ENCODE data around the gene CHAMP1. TPM values are rescaled to one million over a fixed set of nuclear protein-coding genes. Genes with fewer than 3 reads are reported as not detected.

Gene CHAMP1
- total and polyA plus RNA-seq, 7 donors: 4.7 to 14.8 (median 11.7) TPM

DNA sequence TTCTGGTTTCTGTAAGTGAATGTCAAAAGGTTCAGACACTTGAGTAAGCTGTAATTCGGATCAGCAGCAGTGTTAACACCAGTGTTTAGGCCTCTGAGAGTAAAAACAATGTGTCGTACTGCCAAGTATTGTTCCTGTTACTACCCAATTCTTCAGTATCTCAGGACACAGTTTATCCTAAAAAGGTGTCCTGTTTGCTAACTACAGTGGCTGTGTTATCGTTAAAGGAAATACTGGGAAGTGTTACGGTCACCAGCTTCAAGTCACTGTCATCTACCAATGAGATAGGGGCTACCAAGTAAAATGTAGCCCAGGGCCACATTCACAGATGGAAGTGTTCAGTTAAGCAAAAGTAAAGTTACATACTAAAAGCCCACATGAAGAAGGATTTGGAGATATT, 35.2 kb upstream of the CHAMP1 start:
- WGBS, 3 donors: 88 to 90% (median 89%) methylated on average over 4 of the region's 4 CpGs
- ATAC-seq (no peak), DNase-seq (no peak)
- H3K36me3 ChIP-seq (ENCODE audit: insufficient read depth in 1 of 2, low read depth in 1 of 2): peaks cover 0 to 48% of the 10 kb centered on the region in 2 donors
- intact Hi-C loops (cut with DNase I): no loop called here
- H3K27ac ChIP-seq: no peak overlapping the region
- no peaks in the 10 kb centered on the region for H3K9me3 ChIP-seq
- TF ChIP-seq, protein P1, sequence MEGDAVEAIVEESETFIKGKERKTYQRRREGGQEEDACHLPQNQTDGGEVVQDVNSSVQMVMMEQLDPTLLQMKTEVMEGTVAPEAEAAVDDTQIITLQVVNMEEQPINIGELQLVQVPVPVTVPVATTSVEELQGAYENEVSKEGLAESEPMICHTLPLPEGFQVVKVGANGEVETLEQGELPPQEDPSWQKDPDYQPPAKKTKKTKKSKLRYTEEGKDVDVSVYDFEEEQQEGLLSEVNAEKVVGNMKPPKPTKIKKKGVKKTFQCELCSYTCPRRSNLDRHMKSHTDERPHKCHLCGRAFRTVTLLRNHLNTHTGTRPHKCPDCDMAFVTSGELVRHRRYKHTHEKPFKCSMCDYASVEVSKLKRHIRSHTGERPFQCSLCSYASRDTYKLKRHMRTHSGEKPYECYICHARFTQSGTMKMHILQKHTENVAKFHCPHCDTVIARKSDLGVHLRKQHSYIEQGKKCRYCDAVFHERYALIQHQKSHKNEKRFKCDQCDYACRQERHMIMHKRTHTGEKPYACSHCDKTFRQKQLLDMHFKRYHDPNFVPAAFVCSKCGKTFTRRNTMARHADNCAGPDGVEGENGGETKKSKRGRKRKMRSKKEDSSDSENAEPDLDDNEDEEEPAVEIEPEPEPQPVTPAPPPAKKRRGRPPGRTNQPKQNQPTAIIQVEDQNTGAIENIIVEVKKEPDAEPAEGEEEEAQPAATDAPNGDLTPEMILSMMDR (IDR thresholded peaks at IDR 0.05): no peak
- H3K4me3 ChIP-seq: no peak overlapping the region
- H3K4me1 ChIP-seq: peaks cover 14% of the 10 kb centered on the region
- no peaks in the 10 kb centered on the region for H3K27me3 ChIP-seq (ENCODE audit: insufficient read depth in 3 of 3, low read length in 2 of 3)

DNA sequence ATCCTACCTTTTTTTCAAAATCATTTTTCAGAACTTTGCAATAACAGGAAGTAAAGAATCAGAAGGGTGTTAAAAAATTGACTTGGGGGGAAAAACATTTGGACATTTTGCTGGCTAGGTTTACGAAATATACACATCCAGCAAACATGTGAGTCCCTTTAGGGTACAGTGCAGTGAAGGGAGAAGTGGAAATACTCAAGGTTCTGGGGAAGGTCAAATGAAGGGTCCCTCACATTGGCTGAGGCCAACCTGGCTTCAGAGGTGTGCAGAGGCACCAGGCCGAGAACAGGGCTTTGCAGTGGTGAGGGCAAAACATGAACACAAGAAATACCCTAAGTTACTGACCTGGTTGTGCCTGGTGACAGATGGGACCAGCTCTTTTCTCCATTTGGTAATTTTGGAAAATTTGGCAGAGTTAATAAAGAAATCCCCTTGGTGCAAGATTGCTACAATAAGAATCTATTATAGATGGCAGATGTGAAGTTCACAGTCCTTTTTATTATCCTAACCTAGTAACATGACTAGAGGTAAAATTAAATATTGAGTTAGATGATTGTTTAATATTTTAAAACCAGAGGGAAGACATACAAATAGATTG, 34.4 kb upstream of the CHAMP1 start:
- H3K4me1 ChIP-seq: peaks cover 14% of the 10 kb centered on the region
- H3K27ac ChIP-seq: peak overlapping the region; percentile 97
- no peaks in the 10 kb centered on the region for H3K9me3 ChIP-seq
- no peaks in the 10 kb centered on the region for H3K27me3 ChIP-seq (ENCODE audit: insufficient read depth in 3 of 3, low read length in 2 of 3)
- DNase-seq: no peak
- H3K4me3 ChIP-seq: no peak overlapping the region
- ATAC-seq: no peak
- WGBS, 3 donors: 89 to 94% (median 92%) methylated on average over 2 of the region's 2 CpGs
- H3K36me3 ChIP-seq (ENCODE audit: insufficient read depth in 1 of 2, low read depth in 1 of 2): peaks cover 0 to 48% of the 10 kb centered on the region in 2 donors
- intact Hi-C loops (cut with DNase I): no loop called here
- TF ChIP-seq, protein P1 (IDR thresholded peaks at IDR 0.05): no peak

DNA sequence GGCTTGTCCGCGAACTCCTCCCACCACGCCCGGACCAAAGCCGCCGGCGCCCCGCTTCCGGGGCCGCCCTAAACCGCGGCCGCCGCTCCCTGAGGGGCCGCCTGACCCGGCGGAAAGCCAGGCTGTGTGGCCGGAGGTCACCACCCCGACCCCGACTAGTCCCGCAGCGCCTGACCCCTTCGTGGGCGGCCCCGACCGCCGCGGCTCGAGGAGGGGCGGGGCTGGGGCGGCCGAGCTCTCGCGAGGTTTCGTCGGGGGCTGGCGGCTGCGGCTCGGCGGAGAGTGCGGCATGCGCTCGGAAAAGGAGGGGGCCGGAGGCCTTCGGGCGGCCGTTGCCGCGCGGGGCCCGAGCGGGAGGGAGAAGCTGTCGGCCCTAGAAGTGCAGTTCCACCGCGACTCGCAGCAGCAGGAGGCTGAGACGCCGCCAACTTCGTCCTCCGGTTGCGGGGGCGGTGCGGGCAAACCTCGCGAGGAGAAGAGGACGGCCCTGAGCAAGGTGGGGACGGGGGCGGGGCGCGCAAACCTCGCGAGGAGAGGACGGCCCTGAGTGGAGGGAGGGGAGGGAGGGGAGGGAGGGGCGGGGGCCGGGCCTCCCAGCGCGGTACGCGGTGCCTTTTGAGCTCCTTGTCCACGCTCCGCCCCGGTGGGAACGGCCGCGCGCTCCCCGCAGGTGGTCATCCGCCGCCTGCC, 32.8 kb upstream of the CHAMP1 start, which contains the start of gene UPF3A:
UPF3A (plus strand) TSS at position 251 of the 690 bp plus-strand sequence; CDS start at position 290, 39 bp downstream.
- Histone ChIP-seq H3K4me3 (peak within 1 kb of the TSS; percentile 81), H3K27me3 (ENCODE audit: insufficient read depth in 3 of 3, low read length in 2 of 3) (no peaks in the 10 kb centered on the region), H3K9me3 (no peaks in the 10 kb centered on the region), H3K27ac (peak within 1 kb of the TSS; percentile 97), H3K36me3 (ENCODE audit: insufficient read depth in 1 of 2, low read depth in 1 of 2) (peaks cover 0 to 44% of the 10 kb centered on the region in 2 donors), H3K4me1 (peaks cover 14% of the 10 kb centered on the region)
- WGBS, 3 donors: 0 to 1% (median 0%) methylated on average over 37 to 86 of the region's 89 CpGs
- TF ChIP-seq, protein P1 (IDR thresholded peaks at IDR 0.05): no peak
- ATAC-seq (peak; percentile 94 to 95 (median 94)), DNase-seq (peak; percentile 91 to 96)
- intact Hi-C loops (cut with DNase I): no loop called here

DNA sequence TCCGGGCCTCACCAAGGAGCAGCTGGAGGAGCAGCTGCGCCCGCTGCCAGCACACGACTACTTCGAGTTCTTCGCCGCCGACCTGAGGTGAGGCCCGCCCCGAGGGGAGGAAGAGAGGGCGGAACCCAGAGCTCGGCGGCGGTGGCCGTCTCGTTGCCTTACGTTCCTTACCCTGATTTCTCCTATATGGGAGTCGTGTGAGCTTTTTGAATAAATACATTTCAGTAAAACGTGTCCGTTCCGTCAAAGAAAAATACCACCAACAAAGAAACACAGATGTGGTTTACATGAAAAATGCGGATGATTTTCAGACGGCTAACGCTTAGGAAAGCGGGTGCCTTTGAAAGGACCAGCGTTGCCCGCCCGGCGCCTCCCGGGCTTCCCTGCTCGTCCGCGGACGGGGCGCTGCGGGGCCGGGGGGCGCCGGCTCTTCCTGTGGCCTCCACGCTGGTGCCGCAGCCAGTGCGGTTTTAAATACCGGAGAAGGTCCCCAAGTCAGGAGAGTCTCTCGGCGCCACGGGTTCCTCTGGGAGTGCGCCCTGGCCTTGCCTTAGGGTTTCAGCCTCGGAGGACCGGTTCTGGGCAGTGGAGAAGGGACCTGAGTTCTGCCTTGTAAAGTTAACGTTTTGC, 32.1 kb upstream of the CHAMP1 start:
- Histone ChIP-seq H3K4me1 (peaks cover 14% of the 10 kb centered on the region), H3K4me3 (peak overlapping the region; percentile 81), H3K36me3 (ENCODE audit: insufficient read depth in 1 of 2, low read depth in 1 of 2) (peaks cover 4 to 46% of the 10 kb centered on the region in 2 donors), H3K27me3 (ENCODE audit: insufficient read depth in 3 of 3, low read length in 2 of 3) (no peaks in the 10 kb centered on the region), H3K27ac (peak overlapping the region; percentile 97), H3K9me3 (no peaks in the 10 kb centered on the region)
- ATAC-seq (peak; percentile 7 to 77 (median 72)), DNase-seq (peak; percentile 29 to 66)
- intact Hi-C loops (cut with DNase I): no loop called here
- 0 to 1% (median 1%) methylated on average over 46 to 50 of the region's 50 CpGs for WGBS, 3 donors
- TF ChIP-seq, protein P1 (IDR thresholded peaks at IDR 0.05): no peak
